HepG2 (cell line): Measurements from ENCODE around the gene TRIM4.
"Not testable (repeated sequence)": the region's sequence is repeated elsewhere in the genome, so short reads cannot be mapped to it uniquely, and the experiment has no call there.

ENCODE experiments used
- CHD2 ChIP-seq: IDR thresholded peaks from 2 replicates; pipeline ENCODE4 v1.6.1; 2011; ENCODE audit warnings: low read depth, low read length, improper control_type of control experiment
- CREM ChIP-seq, 2 experiments: sonication (generic) in 1 of 2; formaldehyde crosslinking in 1 of 2; IDR thresholded peaks; 2 replicates each; pipeline versions ENCODE4 v1.4.0 to v1.6.1; 2016 to 2020; ENCODE audit warnings: antibody characterized with exemption in 1 of 2, mild to moderate bottlenecking in 1 of 2, missing genetic modification reagents in 1 of 2
- EZH2 ChIP-seq: conservative IDR thresholded peaks from 2 replicates; pipeline ENCODE4 v1.6.1; 2012; ENCODE audit warnings: mild to moderate bottlenecking, low read depth, low read length, moderate library complexity
- ZFX ChIP-seq: sonication (generic); formaldehyde crosslinking; IDR thresholded peaks from 2 replicates; pipeline ENCODE4 v1.4.0; 2020; ENCODE audit warnings: mild to moderate bottlenecking, low read depth, missing genetic modification reagents, moderate library complexity
- TF ChIP-seq, protein P1 (sequence below): sonication (generic); formaldehyde crosslinking; IDR thresholded peaks from 2 replicates; pipeline ENCODE4 v1.5.0; 2020; ENCODE audit warnings: mild to moderate bottlenecking, missing genetic modification reagents, moderate library complexity

DNA sequence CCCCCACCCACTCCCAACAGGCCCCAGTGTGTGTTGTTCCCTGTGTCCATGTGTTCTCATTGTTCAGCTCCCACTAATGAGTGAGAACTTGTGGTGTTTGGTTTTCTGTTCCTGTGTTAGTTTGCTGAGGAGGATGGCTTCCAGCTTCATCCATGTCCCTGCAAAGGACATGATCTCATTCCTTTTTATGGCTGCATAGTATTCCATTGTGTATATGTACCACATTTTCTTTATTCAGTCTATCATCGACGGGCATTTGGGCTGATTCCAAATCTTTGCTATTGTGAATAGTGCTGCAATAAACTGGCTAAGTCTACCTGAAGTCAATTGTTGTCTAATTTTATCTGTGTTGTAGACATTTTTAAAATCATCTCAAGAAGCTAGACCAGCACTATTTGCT lies 51.9 kb downstream of the TRIM4 start:
- TF ChIP-seq ZFX (CRISPR knock-in tag); CHD2; CREM (IDR thresholded peaks at IDR 0.05); CREM (CRISPR knock-in tag; IDR thresholded peaks at IDR 0.05); EZH2: not testable (repeated sequence)
- TF ChIP-seq, protein P1, sequence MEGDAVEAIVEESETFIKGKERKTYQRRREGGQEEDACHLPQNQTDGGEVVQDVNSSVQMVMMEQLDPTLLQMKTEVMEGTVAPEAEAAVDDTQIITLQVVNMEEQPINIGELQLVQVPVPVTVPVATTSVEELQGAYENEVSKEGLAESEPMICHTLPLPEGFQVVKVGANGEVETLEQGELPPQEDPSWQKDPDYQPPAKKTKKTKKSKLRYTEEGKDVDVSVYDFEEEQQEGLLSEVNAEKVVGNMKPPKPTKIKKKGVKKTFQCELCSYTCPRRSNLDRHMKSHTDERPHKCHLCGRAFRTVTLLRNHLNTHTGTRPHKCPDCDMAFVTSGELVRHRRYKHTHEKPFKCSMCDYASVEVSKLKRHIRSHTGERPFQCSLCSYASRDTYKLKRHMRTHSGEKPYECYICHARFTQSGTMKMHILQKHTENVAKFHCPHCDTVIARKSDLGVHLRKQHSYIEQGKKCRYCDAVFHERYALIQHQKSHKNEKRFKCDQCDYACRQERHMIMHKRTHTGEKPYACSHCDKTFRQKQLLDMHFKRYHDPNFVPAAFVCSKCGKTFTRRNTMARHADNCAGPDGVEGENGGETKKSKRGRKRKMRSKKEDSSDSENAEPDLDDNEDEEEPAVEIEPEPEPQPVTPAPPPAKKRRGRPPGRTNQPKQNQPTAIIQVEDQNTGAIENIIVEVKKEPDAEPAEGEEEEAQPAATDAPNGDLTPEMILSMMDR: not testable (repeated sequence)
